ENCODE data around the gene MRPL20.
"Not testable (repeated sequence)": the region's sequence is repeated elsewhere in the genome, so short reads cannot be mapped to it uniquely, and the experiment has no call there.

MRPL20 gene

GRCh38 chr1:1371746-1372711, 35.1 kb downstream of the MRPL20 start:
- TF ChIP-seq, protein P1, sequence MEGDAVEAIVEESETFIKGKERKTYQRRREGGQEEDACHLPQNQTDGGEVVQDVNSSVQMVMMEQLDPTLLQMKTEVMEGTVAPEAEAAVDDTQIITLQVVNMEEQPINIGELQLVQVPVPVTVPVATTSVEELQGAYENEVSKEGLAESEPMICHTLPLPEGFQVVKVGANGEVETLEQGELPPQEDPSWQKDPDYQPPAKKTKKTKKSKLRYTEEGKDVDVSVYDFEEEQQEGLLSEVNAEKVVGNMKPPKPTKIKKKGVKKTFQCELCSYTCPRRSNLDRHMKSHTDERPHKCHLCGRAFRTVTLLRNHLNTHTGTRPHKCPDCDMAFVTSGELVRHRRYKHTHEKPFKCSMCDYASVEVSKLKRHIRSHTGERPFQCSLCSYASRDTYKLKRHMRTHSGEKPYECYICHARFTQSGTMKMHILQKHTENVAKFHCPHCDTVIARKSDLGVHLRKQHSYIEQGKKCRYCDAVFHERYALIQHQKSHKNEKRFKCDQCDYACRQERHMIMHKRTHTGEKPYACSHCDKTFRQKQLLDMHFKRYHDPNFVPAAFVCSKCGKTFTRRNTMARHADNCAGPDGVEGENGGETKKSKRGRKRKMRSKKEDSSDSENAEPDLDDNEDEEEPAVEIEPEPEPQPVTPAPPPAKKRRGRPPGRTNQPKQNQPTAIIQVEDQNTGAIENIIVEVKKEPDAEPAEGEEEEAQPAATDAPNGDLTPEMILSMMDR (conservative IDR thresholded peaks at IDR 0.05; ENCODE audit: low read depth, low read length): peak; percentile 92
- no peak overlapping the region for H3K4me3 ChIP-seq (ENCODE audit: low read length)
- no peak for DNase-seq (ENCODE audit: low read depth)

DNA sequence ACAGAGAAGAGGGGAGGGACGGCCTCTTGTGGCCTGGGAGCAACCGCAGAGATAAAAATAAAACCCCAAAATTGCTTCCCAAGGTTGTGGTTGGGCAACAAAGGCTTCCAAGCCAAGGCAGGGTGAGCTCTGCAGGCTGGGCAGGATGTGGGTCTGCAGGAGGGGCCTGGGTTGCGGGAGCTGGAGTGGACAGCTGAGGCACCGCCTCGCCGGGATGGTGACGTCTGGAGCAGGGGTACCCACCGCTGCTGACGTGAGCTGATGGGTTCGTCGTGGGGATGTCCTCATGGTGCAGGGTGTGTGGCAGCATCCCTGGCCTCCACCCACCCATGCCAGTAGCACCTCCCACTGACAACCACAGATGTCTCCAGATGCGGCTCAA, 35.7 kb downstream of the MRPL20 start:
- TF ChIP-seq, protein P1 (conservative IDR thresholded peaks at IDR 0.05; ENCODE audit: low read depth, low read length): no peak
- H3K4me3 ChIP-seq (ENCODE audit: low read length): no peak overlapping the region
- DNase-seq (ENCODE audit: low read depth): no peak

- TF ChIP-seq, protein P1 (conservative IDR thresholded peaks at IDR 0.05; ENCODE audit: low read depth, low read length): no peak
- H3K4me3 ChIP-seq (ENCODE audit: low read length): no peak overlapping the region
- no peak for DNase-seq (ENCODE audit: low read depth)
Measured at GRCh38 chr1:1370771-1371300, 36.3 kb downstream of the MRPL20 start.

DNA sequence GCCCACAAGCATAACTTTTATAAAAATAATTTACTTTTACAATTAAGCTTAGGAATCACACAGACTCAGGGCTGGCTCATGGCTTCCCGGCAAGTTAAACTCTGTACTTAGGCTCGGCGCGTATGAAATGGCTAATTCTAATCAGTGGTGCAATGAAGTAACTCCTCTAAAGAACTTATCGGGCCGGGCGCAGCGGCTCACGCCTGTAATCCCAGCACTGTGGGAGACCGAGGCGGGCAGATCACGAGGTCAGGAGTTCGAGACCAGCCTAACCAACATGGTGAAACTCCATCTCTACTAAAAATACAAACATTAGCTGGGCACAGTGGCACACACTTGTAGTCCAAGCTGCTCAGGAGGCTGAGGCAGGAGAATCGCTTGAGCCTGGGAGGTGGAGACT, 37.0 kb downstream of the MRPL20 start:
- not testable (repeated sequence) for H3K4me3 ChIP-seq (ENCODE audit: low read length); DNase-seq (ENCODE audit: low read depth)

GRCh38 chr1:1367315-1367714, 39.8 kb downstream of the MRPL20 start:
- TF ChIP-seq, protein P1 (conservative IDR thresholded peaks at IDR 0.05; ENCODE audit: low read depth, low read length): no peak
- DNase-seq (ENCODE audit: low read depth): no peak
- no peak overlapping the region for H3K4me3 ChIP-seq (ENCODE audit: low read length)

DNA sequence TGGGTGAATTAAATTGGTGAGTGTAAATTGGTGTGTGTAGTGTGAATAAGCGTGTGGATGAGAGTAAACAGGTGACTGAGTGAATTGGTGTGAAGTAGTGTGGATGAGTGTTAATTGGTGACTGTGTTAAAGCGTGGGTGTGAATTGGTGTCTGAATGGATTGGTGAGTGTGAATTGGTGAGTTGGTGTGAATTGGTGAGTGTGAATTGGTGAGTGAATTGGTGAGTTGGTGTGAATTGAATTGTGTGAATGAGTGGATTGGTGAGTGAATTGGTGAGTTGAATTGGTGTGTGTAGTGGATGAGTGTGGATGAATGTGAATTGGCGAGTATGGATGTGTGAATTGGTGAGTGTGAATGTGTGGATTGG, 40.4 kb downstream of the MRPL20 start:
- DNase-seq (ENCODE audit: low read depth): no peak
- TF ChIP-seq, protein P1 (conservative IDR thresholded peaks at IDR 0.05; ENCODE audit: low read depth, low read length): no peak
- H3K4me3 ChIP-seq (ENCODE audit: low read length): no peak overlapping the region

DNA sequence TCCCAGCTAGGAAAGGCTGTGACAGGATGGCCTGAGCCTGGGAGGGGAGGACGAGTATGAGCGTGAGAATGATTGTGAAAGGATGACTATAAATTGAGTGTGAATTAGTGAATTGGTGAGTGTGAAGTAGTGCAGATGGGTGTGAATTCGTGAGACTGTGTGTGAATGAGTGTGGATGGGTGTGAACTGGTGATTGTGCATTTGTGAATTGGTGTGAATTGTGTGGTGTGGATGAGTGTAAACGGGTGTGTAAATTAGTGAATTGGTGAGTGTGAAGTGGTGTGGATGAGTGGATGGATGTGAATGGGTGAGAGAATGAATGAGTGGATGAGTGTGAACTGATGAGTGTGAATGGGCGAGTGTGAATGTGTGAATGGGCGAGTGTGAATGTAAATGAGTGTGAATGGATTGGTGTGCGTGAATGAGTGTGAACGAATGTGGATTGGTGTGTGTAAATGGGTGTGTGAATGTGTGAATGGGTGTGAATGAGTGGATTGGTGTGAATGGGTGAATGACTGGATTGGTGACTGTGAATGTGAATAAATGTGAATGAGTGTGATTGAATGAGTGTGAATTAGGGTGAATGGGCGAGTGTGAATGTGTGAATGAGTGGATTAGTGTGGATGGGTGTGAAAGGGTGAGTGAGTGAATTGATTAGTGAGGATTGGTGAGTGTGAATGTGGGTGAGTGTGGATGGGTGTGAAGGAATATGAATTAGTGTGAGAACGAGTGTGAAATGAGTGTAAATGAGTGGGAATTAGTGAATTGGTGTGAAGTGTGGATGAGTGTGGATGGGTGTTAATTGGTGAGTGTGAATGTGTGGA, 41.0 kb downstream of the MRPL20 start:
- DNase-seq (ENCODE audit: low read depth): no peak
- H3K4me3 ChIP-seq (ENCODE audit: low read length): no peak overlapping the region
- TF ChIP-seq, protein P1 (conservative IDR thresholded peaks at IDR 0.05; ENCODE audit: low read depth, low read length): no peak

Measured in retinal pigment epithelial cell (primary cell).